HG02678 (cell line): ENCODE data around the gene KRTAP4-5.
"Not testable (repeated sequence)": the region's sequence is repeated elsewhere in the genome, so short reads cannot be mapped to it uniquely, and the experiment has no call there.

ENCODE experiments used
- ATAC-seq: cut with Tn5 transposase; IDR thresholded peaks from one replicate; pipeline ENCODE4 v1.9.1; 2021; ENCODE audit warnings: mild to moderate bottlenecking, moderate library complexity; ENCODE audit not compliant: unreplicated experiment

The KRTAP4-5 gene

GRCh38 chr17:41111151-41111885 is 38.3 kb downstream of the KRTAP4-5 start:
- ATAC-seq, result no peak

GRCh38 chr17:41108728-41109386 is 40.8 kb downstream of the KRTAP4-5 start:
- not testable (repeated sequence) for ATAC-seq

GRCh38 chr17:41107941-41108450 is 41.6 kb downstream of the KRTAP4-5 start:
- no peak for ATAC-seq

- ATAC-seq, result not testable (repeated sequence)
Observed at GRCh38 chr17:41105347-41105746, 44.3 kb downstream of the KRTAP4-5 start, which contains the start of gene KRTAP4-9. TSS of gene KRTAP4-9 (plus strand) at chr17:41105389. CDS start at chr17:41105389, 0 bp downstream.

- ATAC-seq, result not testable (repeated sequence)
Observed at GRCh38 chr17:41104386-41105038, 45.1 kb downstream of the KRTAP4-5 start.

- ATAC-seq, result no peak
Observed at GRCh38 chr17:41103896-41104295, 45.7 kb downstream of the KRTAP4-5 start.

- no peak for ATAC-seq
Observed at GRCh38 chr17:41101586-41102259, 47.9 kb downstream of the KRTAP4-5 start, which contains the start of gene KRTAP4-16. TSS of gene KRTAP4-16 (minus strand) at chr17:41102209. CDS start at chr17:41102209, 0 bp downstream.

GRCh38 chr17:41099682-41100480 is 49.7 kb downstream of the KRTAP4-5 start:
- not testable (repeated sequence) for ATAC-seq
